ENCODE data around the gene CCT5.
"Not testable (repeated sequence)": the region's sequence is repeated elsewhere in the genome, so short reads cannot be mapped to it uniquely, and the experiment has no call there.

Gene CCT5

GRCh38 chr5:10247217-10247616, 2.9 kb upstream of the CCT5 start:
- not testable (repeated sequence) for DNase-seq

GRCh38 chr5:10248378-10249260, 1.5 kb upstream of the CCT5 start:
- DNase-seq: peak; percentile 40

GRCh38 chr5:10250806-10251276, 761 bp downstream of the CCT5 start:
- peak; percentile 57 for DNase-seq

- DNase-seq: no peak
Measured at GRCh38 chr5:10251405-10251804, 1.3 kb downstream of the CCT5 start.

GRCh38 chr5:10253390-10253789, 3.3 kb downstream of the CCT5 start:
- DNase-seq: no peak

GRCh38 chr5:10254686-10255085, 4.6 kb downstream of the CCT5 start:
- no peak for DNase-seq

- DNase-seq: no peak
Measured at GRCh38 chr5:10257870-10258269, 7.8 kb downstream of the CCT5 start.

GRCh38 chr5:10259899-10260298, 9.8 kb downstream of the CCT5 start:
- DNase-seq: no peak

GRCh38 chr5:10261065-10261464, 11.0 kb downstream of the CCT5 start:
- no peak for DNase-seq

GRCh38 chr5:10262121-10262774, 12.2 kb downstream of the CCT5 start:
- peak; percentile 32 for DNase-seq

GRCh38 chr5:10262995-10263394, 12.9 kb downstream of the CCT5 start:
- no peak for DNase-seq

GRCh38 chr5:10264604-10265003, 14.5 kb downstream of the CCT5 start:
- DNase-seq: no peak

GRCh38 chr5:10265245-10266109, 15.4 kb downstream of the CCT5 start:
- DNase-seq: no peak

GRCh38 chr5:10266137-10266536, 16.1 kb downstream of the CCT5 start:
- no peak for DNase-seq

GRCh38 chr5:10266839-10267238, 16.8 kb downstream of the CCT5 start:
- DNase-seq: no peak

GRCh38 chr5:10268100-10268499, 18.0 kb downstream of the CCT5 start:
- no peak for DNase-seq

GRCh38 chr5:10272053-10272874, 22.2 kb downstream of the CCT5 start:
- DNase-seq: no peak

GRCh38 chr5:10272875-10273209, 22.8 kb downstream of the CCT5 start:
- DNase-seq: not testable (repeated sequence)

- DNase-seq: no peak
Measured at GRCh38 chr5:10275460-10275859, 25.4 kb downstream of the CCT5 start.

GRCh38 chr5:10275991-10276390, 25.9 kb downstream of the CCT5 start:
- DNase-seq: no peak

- no peak for DNase-seq
Measured at GRCh38 chr5:10276691-10277090, 26.6 kb downstream of the CCT5 start.
